HG02623 (cell line): ENCODE data around the gene LYL1.

Experiments
- ATAC-seq: cut with Tn5 transposase; IDR thresholded peaks from one replicate; pipeline ENCODE4 v1.9.1; 2021; ENCODE audit warnings: moderate library complexity; ENCODE audit not compliant: unreplicated experiment

LYL1 gene

DNA sequence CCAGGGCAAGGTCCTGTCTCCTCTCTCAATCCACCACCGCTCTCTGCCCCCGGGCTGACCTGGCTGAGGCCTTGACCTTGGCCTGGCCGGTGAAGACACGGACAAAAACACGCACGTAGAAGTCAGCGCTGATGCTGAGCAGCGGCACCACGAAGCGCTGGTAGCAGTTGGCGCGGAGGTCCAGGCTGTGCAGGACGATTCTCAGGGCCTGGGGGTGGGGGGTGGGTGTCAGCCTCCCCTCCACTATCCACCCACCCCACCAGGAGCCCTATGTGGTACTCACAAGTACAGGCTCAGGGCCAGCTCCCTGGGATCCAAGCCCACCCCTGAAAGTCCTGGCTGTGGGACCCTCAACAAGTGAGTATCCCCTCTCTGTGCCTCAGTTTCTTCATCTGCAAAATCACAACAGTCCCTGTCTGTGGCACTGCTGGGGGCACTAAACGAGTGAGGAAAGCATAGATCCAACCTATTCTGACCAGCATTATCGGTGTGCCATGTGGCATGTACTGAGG, 7.5 kb upstream of the LYL1 start:
- ATAC-seq = no peak

DNA sequence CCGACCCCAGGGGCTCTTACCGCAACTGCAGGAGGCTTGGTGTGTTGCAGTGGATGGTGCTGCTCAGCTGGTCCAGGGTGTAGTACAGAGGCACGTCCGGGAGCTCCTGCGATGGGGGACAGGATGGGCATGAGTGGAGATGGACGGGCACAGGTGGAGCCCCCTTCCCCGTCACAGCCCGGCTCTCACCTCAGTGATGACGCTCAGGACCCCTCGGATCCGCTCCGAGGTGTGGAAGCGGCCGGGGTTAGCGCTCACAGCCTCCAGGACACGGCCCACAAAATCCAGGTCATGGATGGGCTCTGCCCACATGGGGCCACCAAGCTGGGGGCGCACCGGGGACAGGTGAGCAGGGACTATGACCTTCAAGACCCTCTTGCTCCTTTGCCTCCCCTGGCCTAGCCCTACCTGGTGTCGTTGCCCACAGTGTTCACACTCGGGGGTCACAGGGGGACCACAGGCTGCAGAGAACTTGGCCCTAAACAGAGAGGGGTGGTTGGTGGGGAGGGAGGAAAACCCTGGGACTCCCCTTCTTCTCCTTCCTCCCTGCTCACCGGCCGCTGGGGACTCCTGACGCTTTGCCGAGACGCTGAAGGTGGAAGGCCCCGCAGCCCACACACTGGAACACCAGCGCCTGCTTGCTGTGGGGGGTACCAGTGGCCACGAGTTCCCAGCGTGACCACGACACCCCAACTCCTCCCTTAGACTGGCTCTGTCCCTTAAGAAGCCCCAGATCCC, 6.9 kb upstream of the LYL1 start:
- no peak for ATAC-seq

DNA sequence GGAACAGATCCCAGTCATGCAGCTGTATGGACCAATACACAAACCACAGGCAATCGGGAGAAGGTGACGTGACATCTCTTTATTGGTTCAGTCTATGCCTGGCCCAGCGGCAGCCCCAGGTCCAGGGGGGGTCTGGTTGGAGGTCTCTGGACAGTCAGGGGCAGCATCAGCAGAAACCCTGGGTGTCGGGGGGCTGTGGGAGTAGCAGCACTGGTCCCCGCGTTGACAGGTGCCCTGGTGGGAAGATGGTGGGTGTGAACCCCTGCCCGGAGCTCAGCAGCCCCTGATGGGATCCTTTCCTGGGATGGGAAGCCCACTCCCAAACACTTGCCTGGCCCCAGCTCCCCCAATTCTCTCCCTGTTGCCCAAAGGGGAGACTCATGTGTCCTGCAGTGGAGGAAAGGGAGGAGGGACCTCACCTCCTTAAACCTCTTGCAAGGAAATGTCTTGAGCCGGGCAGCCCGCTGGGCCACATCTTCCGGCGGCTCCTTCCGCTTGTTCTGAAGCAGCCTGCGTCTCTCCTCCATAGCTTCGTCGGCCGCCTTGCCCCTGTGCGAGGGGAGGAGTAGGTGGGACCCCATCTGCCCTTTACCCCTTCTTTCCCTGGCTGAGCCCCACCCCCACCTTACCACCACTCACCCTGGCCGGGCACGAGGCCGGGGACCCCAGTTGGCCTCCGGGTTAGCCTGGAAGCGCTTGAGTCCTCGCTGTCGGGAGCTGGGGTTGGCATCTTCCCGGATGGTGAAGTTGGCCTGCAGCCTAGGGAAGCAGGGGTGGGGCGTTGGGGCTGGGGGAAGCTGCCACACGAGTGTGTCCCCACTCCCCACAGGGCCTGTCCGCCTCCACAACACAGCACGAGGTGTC, 2.4 kb upstream of the LYL1 start:
- ATAC-seq = no peak

DNA sequence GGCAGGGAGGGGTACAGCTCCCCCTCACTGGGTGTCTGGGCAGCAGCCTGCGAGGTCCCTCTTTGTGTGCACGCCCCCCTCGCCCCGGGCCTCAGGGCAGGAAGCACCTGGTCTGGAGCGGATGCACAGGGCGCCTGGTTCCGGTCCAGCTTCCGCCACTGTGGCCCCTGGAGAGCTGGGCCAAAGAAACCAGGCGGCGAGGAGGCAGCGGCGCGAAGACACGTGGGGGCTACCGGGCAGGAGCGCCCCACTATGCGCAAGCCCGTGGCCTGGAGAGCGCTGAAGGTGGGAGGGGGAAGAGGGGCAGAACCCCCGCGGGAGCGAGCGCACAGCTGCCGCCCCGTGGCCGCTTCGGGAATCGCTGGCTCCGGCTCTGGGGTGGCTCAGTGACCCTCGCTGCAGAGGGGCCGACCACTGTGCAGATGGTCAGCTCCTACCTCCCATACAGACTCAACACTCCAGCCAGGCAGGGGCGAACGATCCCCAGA, 1.7 kb upstream of the LYL1 start:
- ATAC-seq = peak; percentile 39

DNA sequence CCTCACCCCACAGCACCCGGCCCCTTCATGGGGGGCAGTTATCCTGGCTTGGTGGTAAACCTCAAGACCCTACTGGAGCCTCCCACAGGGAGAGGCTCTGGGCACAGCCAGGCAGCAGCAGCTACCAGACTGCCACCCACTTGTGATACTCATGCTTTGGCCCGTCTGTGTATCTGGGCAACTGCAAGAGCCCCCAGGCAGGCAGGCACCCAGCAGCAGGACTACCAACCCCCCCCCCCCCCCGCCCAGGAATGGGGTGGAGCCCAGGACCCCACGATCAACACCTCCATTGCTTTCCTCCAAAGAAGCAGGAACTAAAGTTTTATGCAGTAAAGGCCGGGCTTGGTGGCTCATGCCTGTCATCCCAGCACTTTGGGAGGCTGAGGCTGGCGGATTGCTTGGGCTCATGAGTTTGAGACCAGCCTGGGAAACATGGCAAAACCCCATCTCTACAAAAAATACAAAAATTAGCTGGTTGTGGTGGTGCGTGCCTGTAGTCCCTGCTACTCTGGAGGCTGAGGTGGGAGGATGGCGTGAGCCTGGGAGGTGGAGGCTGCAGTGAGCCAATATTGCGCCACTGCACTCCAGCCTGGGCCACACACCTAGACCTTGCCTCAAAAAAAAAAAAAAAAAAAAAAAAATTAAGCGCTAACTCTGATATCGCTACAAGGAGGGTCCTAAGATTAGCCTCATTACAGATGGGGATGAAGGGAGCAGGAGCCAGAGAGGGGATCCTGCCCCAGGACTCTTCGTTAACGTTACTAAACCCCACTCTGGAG, 1.1 kb upstream of the LYL1 start:
- no peak for ATAC-seq

DNA sequence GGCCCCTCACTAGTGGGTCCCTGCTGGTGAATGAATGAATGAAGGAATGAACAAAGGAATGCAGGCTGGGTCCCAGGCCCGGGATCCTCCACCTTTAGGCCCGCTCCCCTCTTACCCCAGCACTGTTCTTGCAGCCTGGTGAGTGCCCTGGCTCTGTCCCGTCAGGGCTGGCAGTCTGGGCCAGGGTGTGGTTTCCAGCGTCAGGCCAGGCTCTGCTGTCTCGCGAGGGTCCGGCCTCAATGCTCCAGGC, 317 bp downstream of the LYL1 start:
- no peak for ATAC-seq

DNA sequence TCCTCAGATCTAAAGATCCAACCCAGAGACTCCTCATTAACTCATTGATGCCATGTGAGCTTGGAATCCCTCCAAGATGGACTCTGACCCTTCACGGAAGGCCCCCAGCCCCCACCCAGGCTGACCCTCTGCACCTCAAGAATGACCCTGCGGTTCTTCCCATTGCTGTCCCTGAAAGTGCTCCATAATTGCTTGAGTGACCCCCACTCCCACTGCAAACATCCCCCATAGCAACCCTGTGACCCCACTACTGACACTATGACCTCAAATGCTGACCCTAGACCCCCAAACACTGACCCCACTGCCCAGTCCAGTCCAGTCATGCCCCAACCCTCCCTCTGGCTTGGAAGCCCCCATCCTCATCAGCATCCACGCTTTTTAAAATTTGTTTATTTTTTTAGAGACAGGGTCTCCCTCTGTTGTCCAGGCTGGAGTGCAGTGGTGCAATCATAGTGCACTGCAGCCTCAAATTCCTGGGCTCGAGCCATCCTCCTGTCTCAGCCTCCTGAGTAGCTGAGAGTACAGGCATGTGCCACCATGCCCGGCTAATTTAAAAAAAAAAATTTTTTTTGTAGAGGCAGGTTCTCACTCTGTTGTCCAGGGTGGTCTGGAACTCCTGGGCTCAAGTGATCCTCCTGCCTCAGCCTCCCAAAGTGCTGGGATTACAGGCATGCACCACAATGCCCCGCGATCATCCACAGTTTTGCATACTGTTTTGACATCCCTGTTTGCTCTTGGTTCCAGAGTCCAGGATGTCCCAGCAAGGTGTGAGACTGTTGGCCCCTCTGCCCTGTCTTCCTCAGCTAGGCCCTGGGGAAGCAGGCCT, 855 bp downstream of the LYL1 start:
- ATAC-seq = no peak

DNA sequence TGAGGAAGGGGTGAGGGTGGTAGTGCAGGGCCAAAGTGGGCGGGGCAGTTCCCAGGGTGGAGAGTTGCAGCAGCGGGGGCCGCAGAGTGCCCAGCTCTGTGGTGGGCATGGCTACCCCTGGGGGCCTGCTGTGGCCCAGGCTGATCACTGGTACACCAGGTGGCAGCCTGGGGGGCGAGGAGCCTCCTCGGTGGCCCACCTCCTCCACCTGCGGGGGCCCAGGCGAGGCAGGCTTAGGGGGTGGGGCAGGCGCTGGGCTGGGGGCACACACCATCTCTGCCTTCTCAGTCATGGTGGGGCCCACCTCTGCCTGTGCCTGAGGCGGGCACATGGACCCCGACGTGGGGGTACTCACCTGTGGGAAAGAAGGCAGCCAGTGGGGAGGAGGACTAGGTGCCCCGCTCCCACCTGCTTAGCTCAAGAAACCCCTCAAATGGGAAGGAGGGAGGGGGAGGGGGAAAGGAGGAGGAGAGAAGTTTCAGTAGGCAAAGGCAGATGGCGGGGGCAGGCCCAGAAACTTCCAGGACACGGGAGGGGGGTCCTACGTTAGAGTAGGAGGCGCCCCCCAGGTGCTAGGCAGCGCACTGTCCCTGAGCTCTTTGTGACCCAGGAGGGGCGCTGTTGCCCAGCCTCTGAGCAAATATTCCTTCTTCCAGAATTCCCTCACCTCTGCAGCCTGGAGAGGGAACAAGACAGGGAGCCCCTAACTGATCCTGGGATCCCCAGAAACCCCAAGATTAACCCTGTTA, 1.6 kb downstream of the LYL1 start:
- no peak for ATAC-seq

DNA sequence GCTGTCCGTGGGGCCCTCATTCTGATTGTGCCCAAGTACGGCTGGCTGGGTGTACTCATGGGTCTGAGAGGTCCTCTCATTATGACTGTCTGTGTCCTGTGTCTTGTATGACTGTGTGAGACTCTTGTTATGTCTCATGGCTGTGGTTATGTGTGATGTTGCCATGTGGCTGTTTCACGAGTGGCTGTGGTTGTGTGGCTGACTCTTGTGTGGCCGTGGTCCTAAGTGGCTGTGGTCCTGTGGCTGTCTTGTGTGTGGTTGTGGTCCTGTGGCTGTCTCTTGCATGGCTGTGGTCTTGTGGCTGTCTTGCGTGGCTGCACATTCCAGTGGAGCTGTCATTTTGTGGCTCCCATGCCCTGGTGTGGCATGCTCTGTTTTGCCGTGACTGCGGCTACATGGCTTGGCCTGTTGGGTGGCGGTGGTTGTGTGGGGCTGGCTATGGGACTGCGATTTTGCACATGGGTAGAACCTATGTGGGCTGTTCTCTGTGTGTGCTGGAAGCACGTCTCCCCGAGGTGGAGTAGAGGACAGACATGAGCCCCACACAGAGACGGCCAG, 2.5 kb downstream of the LYL1 start:
- no peak for ATAC-seq

DNA sequence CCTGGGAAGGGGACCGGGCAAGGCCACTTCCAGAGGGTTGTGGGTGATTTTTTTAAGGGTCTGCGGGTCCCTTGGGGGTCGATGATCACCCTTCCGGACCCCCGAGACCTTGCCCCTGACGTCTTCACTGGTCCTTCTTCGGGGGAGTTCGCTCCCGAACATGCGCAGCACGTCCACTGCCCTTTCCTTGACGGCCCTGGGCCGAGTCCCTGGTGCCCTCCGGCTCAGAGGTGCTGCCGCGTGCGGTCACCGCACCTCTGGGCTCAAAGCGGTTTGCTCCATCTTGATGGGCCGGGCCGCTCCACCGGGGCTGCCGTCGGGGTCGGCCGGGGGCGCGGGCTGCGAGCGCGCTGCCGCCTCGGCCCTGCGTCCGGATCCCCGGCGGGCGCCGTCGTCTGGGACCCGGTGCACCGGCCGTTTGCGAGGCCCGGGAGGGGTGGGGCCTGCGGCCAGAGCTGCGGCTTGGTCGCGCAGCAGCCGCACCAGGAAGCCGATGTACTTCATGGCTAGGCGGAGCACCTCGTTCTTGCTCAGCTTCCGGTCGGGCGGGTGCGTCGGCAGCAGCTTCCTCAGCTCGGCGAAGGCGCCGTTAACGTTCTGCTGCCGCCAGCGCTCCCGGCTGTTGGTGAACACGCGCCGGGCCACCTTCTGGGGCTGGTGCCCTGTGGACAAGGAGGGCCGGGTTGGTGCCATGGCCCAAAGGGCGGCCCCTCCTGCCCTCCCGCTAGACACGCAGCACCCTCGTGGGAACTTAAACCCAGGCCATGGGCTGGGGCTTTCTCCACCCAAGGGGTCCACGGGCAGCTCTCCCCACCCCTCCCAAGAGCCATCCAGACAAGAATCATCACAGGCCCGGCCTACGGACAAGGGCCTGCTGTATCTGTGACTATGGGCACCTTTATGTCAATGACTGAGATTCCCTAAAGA, 3.3 kb downstream of the LYL1 start:
- no peak for ATAC-seq

DNA sequence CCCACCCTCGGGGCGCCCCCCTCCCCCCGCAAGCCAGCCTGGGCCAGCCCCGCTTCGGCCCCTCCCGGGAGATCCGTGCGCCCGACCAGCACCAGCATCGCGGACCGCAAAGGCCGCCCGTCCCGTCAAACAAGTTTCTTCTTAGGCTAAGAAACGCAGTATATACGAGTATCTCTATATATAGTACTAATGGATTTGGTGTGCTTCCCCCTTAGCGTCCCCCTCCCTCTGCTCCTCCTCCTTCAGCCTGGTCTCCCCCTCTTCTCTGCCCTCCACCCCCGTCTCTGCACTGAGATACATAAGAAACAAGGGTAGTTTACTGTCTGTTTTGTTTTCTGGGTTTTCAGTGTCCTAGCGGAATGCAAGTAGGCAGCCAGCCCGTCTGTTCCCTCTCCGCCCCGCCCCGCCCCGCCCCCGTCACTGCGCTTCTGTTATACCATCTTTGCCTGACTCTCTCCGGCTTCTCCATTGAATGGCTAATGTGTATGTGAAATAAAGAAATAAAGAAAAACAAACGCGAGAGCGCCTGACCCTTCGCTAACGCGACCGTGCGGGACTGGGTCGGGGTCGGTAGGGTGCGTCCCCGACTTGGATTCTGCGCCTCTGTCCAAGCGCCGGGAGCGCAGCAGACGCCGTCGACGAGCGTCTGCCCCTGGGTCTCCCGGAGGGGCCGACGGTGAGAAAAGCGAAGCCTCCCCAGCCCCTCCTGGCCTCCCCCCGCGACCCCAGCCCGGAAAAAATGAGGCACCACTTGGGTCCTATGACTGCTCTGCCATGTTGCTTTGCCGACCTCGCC, 4.2 kb downstream of the LYL1 start:
- ATAC-seq = no peak

DNA sequence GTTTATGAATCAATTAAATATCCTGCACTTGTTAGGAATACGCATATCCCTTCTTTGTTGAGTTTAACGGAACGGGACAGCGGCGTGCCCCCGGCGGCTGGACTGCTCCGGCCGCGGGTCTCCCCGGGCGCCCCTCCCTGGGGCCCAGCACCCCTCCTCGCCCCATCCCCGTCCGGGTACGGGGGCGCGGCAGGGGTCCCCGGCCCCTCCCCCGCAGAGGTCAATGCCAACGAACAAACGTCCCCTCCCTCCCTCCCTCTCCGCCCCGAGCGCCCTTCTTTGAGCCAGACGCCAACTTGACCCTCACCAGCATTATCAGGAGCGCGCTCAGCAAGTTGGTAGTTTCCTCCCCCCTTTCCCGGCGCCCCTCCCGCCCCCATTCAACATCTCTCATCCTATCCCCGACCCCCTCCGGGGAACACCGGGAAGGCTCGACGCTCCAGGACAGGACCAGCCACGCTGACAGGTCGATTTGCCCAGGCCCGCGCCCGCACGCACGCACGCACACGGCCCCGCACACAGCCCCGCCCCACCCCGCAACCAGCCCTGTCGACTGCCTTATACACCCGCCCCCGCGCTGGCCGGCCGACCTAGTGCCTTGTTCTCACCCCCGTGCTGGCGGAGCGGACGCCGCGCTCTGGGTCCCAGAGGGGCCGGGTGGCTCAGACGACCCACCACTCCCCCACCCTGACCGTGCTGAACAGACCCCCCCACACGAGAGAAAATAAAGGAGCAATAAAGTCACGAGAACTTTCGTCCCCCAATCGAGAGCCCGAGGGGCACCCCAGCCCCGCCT, 5.0 kb downstream of the LYL1 start:
- no peak for ATAC-seq

DNA sequence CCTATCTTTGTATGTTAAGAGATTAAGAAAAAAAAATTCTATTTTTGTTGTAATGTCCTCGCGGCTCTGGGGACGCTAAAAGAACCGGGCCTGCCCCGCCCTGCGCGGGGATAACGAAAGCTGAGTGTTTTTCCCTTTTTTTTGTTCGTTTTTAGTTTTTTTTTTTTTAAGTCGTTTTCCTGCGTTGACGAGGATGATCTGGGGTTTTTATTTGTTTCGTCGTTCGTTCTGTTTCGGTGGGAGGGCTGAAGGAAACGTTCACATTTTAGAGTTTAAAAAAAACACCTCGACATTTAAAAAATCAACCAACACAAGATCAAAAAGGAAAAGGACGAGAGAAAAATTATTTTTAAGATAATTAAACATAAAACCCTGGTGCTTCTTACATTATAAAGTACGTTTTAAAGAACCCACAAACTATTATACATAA, 5.6 kb downstream of the LYL1 start:
- no peak for ATAC-seq

DNA sequence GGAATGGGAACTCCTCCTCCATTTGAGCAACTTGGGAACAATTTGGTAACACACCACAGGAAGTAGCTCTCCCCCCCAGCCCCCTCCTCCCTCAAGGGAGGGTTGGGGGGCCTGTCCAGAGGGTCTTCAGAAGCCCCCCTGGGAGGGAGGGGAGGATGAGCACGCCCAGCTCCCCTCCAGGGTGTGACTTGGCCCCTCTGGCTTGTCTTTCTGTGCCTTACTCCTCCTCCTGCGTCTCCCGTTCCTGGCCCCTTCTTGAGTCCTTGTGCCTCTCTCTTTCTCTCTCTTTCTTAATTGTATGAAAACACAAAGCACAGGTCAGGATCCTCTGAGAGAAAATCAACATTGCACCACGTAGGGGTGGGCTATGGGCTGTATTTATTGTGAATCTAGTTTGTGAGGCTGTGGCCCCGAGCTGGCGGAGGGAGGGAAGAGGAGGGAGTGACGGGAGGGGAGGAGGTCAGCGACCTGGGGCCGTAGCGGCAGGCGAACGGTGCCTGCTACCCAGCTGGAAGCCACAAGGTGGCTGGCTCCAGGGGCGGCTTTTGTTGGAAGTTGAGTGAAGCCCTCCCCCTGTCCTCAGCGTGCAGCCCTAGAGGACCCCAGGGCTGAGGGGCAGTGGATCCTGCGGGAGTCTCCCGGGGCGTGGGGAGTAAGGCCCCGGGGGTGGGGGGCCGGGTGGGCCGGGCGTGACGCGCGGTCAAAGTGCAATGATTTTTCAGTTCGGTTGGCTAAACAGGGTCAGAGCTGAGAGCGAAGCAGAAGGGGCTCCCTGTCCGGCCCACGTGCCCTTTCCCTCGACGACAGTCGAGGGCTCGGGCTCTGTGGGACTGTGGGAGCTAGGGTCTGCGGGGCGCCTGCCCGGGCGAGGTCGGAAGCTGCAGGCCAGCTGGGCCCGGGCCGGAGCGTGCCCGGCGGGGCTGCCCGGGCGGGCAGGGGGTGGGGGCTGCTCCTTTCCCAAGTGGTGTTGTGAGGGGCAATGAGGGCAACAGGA, 6.4 kb downstream of the LYL1 start:
- ATAC-seq = no peak

DNA sequence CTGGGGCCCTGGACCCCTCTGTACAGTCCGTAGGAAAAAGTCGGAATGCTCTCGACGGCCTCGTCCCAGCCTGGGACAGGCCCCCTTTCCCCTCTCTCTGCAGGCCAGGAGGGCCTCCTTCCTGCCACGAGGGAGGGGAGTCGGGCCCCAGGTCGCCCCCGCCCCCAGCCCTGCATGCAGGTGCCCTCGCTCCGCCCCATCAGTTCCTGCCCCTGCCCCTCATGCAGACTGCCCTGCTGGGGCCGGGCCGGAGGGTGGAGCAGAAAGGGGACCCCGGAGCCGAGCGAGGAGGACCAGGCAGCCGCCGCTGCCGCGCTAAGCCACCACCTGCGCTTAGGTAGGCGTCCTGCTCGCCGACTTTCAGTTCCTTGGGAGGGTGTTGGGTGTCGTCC, 7.3 kb downstream of the LYL1 start:
- ATAC-seq = no peak
